ENCODE results near the gene VAMP3. TPM values are rescaled to one million over a fixed set of nuclear protein-coding genes. Genes with fewer than 3 reads are reported as not detected.
A peak's percentile ranks its signal among the peaks of the same experiment; 100 is the strongest.

The VAMP3 gene
- total RNA-seq, result 76.0 TPM

- peak; percentile 99 for ATAC-seq
Measured at GRCh38 chr1:7770997-7771822, at the start of gene VAMP3. Gene VAMP3, plus strand, starts transcription at chr1:7771296. Its CDS starts 88 bp downstream, at chr1:7771384.

GRCh38 chr1:7721940-7722669 lies 49.0 kb upstream of the VAMP3 start:
- ATAC-seq, result no peak

- no peak for ATAC-seq
Measured at GRCh38 chr1:7722670-7723012, 48.5 kb upstream of the VAMP3 start.

GRCh38 chr1:7726623-7727022 lies 44.5 kb upstream of the VAMP3 start:
- ATAC-seq, result no peak

GRCh38 chr1:7727809-7728471 lies 43.2 kb upstream of the VAMP3 start:
- no peak for ATAC-seq

- no peak for ATAC-seq
Measured at GRCh38 chr1:7729761-7730160, 41.3 kb upstream of the VAMP3 start.

- ATAC-seq, result no peak
Measured at GRCh38 chr1:7732331-7732730, 38.8 kb upstream of the VAMP3 start.

- ATAC-seq, result no peak
Measured at GRCh38 chr1:7733276-7733675, 37.8 kb upstream of the VAMP3 start.

- ATAC-seq, result no peak
Measured at GRCh38 chr1:7738044-7738443, 33.1 kb upstream of the VAMP3 start.

GRCh38 chr1:7743346-7743745 lies 27.8 kb upstream of the VAMP3 start:
- no peak for ATAC-seq

- ATAC-seq, result no peak
Measured at GRCh38 chr1:7744882-7745281, 26.2 kb upstream of the VAMP3 start.

- ATAC-seq, result peak; percentile 98
Measured at GRCh38 chr1:7745783-7746182, 25.3 kb upstream of the VAMP3 start.

- no peak for ATAC-seq
Measured at GRCh38 chr1:7747605-7748004, 23.5 kb upstream of the VAMP3 start.

GRCh38 chr1:7749126-7749525 lies 22.0 kb upstream of the VAMP3 start:
- ATAC-seq, result no peak

- no peak for ATAC-seq
Measured at GRCh38 chr1:7751174-7751573, 19.9 kb upstream of the VAMP3 start.

GRCh38 chr1:7752512-7753417 lies 18.3 kb upstream of the VAMP3 start:
- peak; percentile 61 for ATAC-seq

- no peak for ATAC-seq
Measured at GRCh38 chr1:7753641-7754040, 17.5 kb upstream of the VAMP3 start.

GRCh38 chr1:7754234-7754633 lies 16.9 kb upstream of the VAMP3 start:
- no peak for ATAC-seq

- no peak for ATAC-seq
Measured at GRCh38 chr1:7755448-7755847, 15.6 kb upstream of the VAMP3 start.

GRCh38 chr1:7760245-7760644 lies 10.9 kb upstream of the VAMP3 start:
- no peak for ATAC-seq

GRCh38 chr1:7761103-7761502 lies 10.0 kb upstream of the VAMP3 start:
- no peak for ATAC-seq

GRCh38 chr1:7767176-7767575 lies 3.9 kb upstream of the VAMP3 start:
- ATAC-seq, result no peak

GRCh38 chr1:7768583-7768982 lies 2.5 kb upstream of the VAMP3 start:
- no peak for ATAC-seq
